ENCODE data around the gene ERC1. TPM values are rescaled to one million over a fixed set of nuclear protein-coding genes. Genes with fewer than 3 reads are reported as not detected.

ERC1 gene
- total and polyA plus RNA-seq, 2 donors (not counting 3 experiments of a cell fraction or from before 2014, with no cell fraction given) = 11.7 to 66.1 TPM

GRCh38 chr12:1319212-1319611 is 328.2 kb downstream of the ERC1 start:
- ChIA-PET POLR2A (no interaction called here), CTCF (interaction anchor here (1.2 to 2.6 kb wide), 5 partner anchors 7 to 201 kb away, joined by 3 to 8 read pairs (median 5); no protein-coding TSS in a partner anchor)
- H3K27me3 ChIP-seq (ENCODE audit: control insufficient read depth in 2 of 2, insufficient read depth in 2 of 2, low read length in 2 of 2) = no peaks in the 10 kb centered on the region
- H3K4me1 ChIP-seq (ENCODE audit: control insufficient read depth, extremely low read depth, insufficient read depth, low read length) = no peaks in the 10 kb centered on the region
- H3K4me3 ChIP-seq (replicated peaks in 1 of 3; ENCODE audit: insufficient read depth in 1 of 3, low read depth in 1 of 3, low read length in 3 of 3) = no peak overlapping the region
- no peaks in the 10 kb centered on the region for H4K20me1 ChIP-seq (replicated peaks; ENCODE audit: control insufficient read depth, extremely low read depth, insufficient read depth, low read length)
- no peaks in the 10 kb centered on the region for H3K79me2 ChIP-seq (ENCODE audit: control insufficient read depth, insufficient read depth, low read length)
- FAIRE-seq = no peak
- H3K9me1 ChIP-seq (replicated peaks; ENCODE audit: control insufficient read depth, extremely low read depth, insufficient read depth, low read length) = no peaks in the 10 kb centered on the region
- dilution Hi-C loops (cut with MboI; ENCODE audit: extremely low pct_ligation_motif_present, low sequenced_read_pairs) = no loop called here
- H3K27ac ChIP-seq (ENCODE audit: insufficient read depth, low read depth, low read length) = no peak overlapping the region
- no TSS peak for BruUV-seq (replicated peaks)
- TF ChIP-seq JUN (IDR thresholded peaks at IDR 0.05; ENCODE audit: borderline replicate concordance, insufficient read depth, insufficient read length, low read depth) = no peak
- no peak for TF ChIP-seq MAX (IDR thresholded peaks at IDR 0.05; ENCODE audit: insufficient read depth, insufficient read length)
- no peak for TF ChIP-seq EZH2 (IDR thresholded peaks at IDR 0.05; ENCODE audit: borderline replicate concordance, low read depth, low read length, severe bottlenecking)
- TF ChIP-seq POLR2A (IDR thresholded peaks at IDR 0.05; ENCODE audit: low read depth, low read length) = no peak
- no peak for TF ChIP-seq GATA2 (IDR thresholded peaks at IDR 0.05; ENCODE audit: insufficient read depth, insufficient read length, low read depth, low read length)
- intact Hi-C loops (cut with micrococcal nuclease) = no loop called here
- H3K36me3 ChIP-seq (ENCODE audit: control insufficient read depth in 2 of 2, extremely low read depth in 1 of 2, insufficient read depth in 2 of 2, low read length in 2 of 2) = no peaks in the 10 kb centered on the region
- H3K4me2 ChIP-seq (ENCODE audit: insufficient read depth, low read length) = no peak overlapping the region
- no peak for DNase-seq (ENCODE audit: low read depth, low spot score)
- H3K9ac ChIP-seq (replicated peaks; ENCODE audit: extremely low read depth, insufficient read depth, low read length) = no peak overlapping the region
- H3K9me3 ChIP-seq (replicated peaks; ENCODE audit: control insufficient read depth, insufficient read depth, low read length) = no peaks in the 10 kb centered on the region
- H2AFZ ChIP-seq (ENCODE audit: low read depth, low read length) = no peak overlapping the region

- POLR2A ChIA-PET = no interaction called here
- dilution Hi-C loops (cut with MboI; ENCODE audit: extremely low pct_ligation_motif_present, low sequenced_read_pairs) (no loop called here), intact Hi-C loops (cut with micrococcal nuclease) (no loop called here)
- no peaks in the 10 kb centered on the region for H3K36me3 ChIP-seq (ENCODE audit: control insufficient read depth in 2 of 2, extremely low read depth in 1 of 2, insufficient read depth in 2 of 2, low read length in 2 of 2)
- no peak overlapping the region for H3K4me3 ChIP-seq (replicated peaks in 1 of 3; ENCODE audit: insufficient read depth in 1 of 3, low read depth in 1 of 3, low read length in 3 of 3)
- H2AFZ ChIP-seq (ENCODE audit: low read depth, low read length) = no peak overlapping the region
- H3K4me2 ChIP-seq (ENCODE audit: insufficient read depth, low read length) = no peak overlapping the region
- no peaks in the 10 kb centered on the region for H3K27me3 ChIP-seq (ENCODE audit: control insufficient read depth in 2 of 2, insufficient read depth in 2 of 2, low read length in 2 of 2)
- H3K27ac ChIP-seq (ENCODE audit: insufficient read depth, low read depth, low read length) = no peak overlapping the region
- CTCF ChIA-PET = interaction anchor here (2.6 kb wide), 1 partner anchor 202 kb away, joined by 8 read pairs; no protein-coding TSS in a partner anchor
- DNase-seq (ENCODE audit: low read depth, low spot score) = no peak
- H3K9me1 ChIP-seq (replicated peaks; ENCODE audit: control insufficient read depth, extremely low read depth, insufficient read depth, low read length) = no peaks in the 10 kb centered on the region
- no peaks in the 10 kb centered on the region for H3K9me3 ChIP-seq (replicated peaks; ENCODE audit: control insufficient read depth, insufficient read depth, low read length)
- TF ChIP-seq GATA2 (IDR thresholded peaks at IDR 0.05; ENCODE audit: insufficient read depth, insufficient read length, low read depth, low read length) (no peak), CTCF (IDR thresholded peaks at IDR 0.05; ENCODE audit: extremely low read depth in 1 of 2, insufficient read depth in 1 of 2, low read depth in 1 of 2, low read length in 2 of 2) (no peak), EZH2 (IDR thresholded peaks at IDR 0.05; ENCODE audit: borderline replicate concordance, low read depth, low read length, severe bottlenecking) (no peak), FOS (IDR thresholded peaks at IDR 0.05; ENCODE audit: borderline replicate concordance, insufficient read depth, low read length) (no peak), JUN (IDR thresholded peaks at IDR 0.05; ENCODE audit: borderline replicate concordance, insufficient read depth, insufficient read length, low read depth) (no peak), MAX (IDR thresholded peaks at IDR 0.05; ENCODE audit: insufficient read depth, insufficient read length) (no peak), MYC (IDR thresholded peaks at IDR 0.05; ENCODE audit: low read depth, low read length) (no peak), POLR2A (IDR thresholded peaks at IDR 0.05; ENCODE audit: low read depth, low read length) (no peak), POLR2AphosphoS5 (IDR thresholded peaks at IDR 0.05; ENCODE audit: insufficient read depth, low read depth, low read length) (no peak)
- no peaks in the 10 kb centered on the region for H3K4me1 ChIP-seq (ENCODE audit: control insufficient read depth, extremely low read depth, insufficient read depth, low read length)
- H3K79me2 ChIP-seq (ENCODE audit: control insufficient read depth, insufficient read depth, low read length) = no peaks in the 10 kb centered on the region
- FAIRE-seq = no peak
- H4K20me1 ChIP-seq (replicated peaks; ENCODE audit: control insufficient read depth, extremely low read depth, insufficient read depth, low read length) = no peaks in the 10 kb centered on the region
- no TSS peak for BruUV-seq (replicated peaks)
- H3K9ac ChIP-seq (replicated peaks; ENCODE audit: extremely low read depth, insufficient read depth, low read length) = no peak overlapping the region
Observed at GRCh38 chr12:1320021-1320420, 329.0 kb downstream of the ERC1 start.
